HG03039 (cell line): ENCODE measurements around the gene TTR.

Experiments used
- ATAC-seq: cut with Tn5 transposase; IDR thresholded peaks from one replicate; pipeline ENCODE4 v1.9.1; 2021; ENCODE audit warnings: mild to moderate bottlenecking, moderate library complexity; ENCODE audit not compliant: unreplicated experiment

Gene TTR

DNA sequence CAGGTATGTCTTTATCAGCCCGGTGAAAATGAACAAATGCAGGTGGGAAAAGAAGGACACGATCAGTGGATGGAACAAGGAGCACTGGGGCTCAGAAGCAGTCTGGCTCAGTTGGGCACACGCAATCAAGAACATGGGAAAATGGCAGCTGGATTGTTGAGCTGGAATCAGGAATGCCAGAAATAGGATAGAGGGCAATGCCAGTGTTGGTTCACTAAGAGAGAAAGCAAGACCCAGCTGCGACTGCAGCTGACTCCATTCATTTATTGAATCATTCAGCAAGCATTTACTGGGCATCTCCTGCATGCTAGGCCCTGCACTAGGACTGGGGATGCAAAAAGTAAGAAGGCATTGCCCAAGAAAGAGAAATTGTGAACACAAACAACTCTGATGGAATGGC lies 13.6 kb upstream of the TTR start:
- ATAC-seq, result no peak

DNA sequence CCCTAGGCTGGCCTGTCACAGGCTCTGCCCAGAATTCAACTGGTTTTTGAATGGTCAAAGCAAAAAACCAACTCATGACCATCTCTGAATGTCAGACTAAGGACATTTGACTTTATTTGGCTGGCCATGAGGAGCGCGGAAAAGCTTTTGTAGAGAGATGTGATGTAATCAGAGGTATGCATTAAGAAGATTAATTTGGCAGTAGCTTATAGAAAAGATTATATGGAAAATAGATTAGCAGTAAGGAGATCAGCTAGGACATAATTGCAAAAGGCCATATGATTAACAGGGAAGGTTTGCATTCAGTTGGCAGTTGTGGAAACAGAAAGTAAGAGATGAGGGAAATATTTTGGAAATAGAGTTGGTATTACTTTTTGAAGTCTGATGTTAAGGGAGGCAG lies 12.3 kb upstream of the TTR start:
- ATAC-seq, result no peak

DNA sequence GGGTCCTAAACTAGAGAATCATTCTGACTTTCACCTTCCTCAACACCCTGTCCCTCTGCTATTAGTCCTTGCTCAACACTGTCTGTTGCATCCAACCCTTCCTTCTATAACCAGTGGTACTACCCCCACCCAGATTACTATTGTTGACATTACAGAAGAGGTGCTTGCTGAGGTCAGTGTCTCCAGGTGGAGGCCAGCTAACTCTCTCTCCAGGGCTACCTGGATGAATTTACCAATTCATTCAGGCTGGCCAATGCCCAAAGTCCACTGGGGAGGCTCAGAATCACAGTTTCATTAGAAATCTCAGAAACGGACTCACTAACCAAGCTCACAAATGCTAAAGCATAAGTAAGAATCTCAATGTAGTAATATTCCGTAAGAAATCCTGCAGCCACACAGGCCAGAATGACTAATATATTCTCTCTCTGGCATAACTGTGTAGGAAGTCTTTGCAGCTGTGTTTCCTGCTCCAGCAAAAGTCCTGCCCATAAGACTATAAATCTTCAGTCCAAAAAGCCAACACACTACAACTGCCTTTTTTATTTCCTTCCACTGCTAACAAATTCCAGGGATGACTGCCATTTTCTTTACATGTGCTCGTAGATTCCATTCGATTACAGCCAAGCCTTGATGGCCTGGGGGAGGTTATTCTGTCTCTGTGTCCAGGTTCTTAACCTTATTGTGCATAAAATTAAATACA lies 10.0 kb upstream of the TTR start:
- ATAC-seq, result no peak

DNA sequence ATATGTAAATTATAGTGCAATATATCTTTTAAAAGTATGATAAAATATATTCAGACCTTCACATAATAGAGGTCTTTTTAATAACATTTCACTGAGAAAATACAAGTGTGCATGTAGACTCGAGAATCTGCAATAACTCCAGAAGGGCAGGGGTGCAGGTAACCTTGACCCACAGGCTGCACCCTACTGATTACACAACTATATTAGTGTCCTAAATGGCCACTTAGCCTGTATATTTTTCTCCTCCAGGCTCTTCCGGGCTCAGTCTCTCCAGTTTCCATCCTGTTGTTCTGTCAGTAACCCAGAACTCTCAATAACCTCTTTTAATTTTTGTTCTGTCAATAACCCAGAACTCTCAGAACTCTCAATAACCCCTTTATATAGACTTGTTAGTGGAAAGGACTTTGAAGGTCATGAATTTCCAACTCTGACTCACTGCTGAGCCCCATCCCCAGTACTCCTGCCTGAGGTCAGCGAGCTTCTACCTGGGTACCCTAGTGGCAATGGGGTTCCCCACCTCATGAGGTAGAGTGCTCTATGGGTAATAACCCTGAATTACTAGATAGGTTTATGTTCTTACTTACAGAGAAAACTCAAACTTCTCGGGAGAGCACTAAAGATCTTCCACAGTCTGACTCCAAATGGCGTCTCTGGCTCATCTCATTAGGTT lies 8.4 kb upstream of the TTR start:
- no peak for ATAC-seq

DNA sequence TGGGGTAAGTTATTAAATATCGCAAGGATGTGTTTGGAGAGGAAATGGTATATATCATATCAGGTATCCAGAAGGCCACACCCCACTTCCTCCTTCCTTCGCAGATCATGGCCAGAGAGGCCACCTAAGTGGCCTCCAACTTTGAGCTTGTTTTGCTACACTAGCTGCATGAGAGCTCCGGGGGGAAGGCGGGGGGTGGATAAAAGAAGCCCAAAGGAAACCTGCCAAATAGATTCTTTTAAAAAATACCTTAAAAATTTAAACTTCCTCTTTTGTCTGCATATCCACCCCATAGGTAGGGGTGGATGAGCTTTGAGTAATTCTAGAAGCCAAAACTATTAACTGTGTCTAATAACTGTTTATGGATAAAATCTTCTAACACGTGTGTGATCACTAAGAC lies 5.7 kb upstream of the TTR start:
- ATAC-seq, result no peak

DNA sequence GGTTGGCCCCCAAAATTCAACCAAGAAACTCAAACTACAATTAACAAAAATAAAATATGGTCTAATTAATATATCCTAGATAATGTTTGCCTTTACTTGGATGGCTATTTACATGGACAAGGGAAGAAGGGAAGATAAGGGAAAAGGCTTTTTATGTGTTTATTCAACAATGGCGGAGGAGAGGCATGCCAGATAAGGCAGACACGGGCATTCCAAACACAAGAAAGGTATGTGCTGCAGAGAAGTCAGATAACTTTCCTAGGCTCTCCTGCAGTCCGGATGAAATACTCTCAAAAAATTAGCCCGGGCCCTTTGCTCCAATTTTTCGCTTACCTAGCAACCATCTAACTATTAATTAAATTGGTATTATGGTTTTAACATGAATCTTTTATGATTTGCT lies 5.1 kb upstream of the TTR start:
- no peak for ATAC-seq

DNA sequence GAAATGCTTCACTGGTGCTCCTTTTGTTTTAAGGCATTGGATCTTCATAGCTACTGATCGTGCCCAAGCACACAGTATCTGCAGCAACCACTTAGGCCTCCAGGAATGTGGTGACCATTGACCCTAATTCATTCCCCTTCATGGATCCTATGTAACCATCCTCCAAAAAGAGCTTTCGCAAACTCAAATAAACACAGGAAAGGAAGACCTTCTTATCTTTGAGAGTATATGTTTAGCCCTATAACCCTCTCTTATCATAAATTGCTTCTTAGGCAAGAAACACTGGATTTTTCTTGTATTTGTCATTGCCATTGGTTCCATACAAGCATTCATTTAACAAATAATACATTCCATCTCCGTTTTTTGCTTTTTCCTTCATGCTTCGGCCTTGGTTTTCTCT lies 4.1 kb upstream of the TTR start:
- ATAC-seq, result no peak

DNA sequence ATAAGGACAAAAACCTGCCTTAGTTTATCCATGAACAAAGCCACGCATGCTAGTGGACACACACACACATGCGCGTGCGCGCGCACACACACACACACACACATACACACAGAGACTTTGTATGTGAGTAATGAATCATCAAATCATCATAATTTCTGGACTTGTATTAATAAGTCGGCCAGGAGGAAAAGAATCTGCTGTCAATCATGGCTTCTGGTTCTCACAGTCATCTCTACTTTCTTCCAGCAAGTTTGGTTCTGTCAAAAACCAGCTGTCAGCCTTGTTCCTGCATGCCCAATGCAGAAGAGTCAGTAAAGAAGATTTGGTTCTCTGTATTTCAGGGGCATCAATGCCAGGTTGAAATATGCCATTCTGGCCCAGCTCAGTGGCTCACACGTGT lies 1.1 kb upstream of the TTR start:
- ATAC-seq, result no peak

DNA sequence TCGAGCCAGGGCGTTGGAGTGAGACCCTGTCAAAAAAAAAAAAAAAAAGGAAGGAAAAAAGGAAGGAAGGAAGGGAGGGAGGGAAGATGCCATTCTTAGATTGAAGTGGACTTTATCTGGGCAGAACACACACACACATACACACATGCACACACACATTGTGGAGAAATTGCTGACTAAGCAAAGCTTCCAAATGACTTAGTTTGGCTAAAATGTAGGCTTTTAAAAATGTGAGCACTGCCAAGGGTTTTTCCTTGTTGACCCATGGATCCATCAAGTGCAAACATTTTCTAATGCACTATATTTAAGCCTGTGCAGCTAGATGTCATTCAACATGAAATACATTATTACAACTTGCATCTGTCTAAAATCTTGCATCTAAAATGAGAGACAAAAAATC lies 564 bp upstream of the TTR start:
- ATAC-seq, result no peak

DNA sequence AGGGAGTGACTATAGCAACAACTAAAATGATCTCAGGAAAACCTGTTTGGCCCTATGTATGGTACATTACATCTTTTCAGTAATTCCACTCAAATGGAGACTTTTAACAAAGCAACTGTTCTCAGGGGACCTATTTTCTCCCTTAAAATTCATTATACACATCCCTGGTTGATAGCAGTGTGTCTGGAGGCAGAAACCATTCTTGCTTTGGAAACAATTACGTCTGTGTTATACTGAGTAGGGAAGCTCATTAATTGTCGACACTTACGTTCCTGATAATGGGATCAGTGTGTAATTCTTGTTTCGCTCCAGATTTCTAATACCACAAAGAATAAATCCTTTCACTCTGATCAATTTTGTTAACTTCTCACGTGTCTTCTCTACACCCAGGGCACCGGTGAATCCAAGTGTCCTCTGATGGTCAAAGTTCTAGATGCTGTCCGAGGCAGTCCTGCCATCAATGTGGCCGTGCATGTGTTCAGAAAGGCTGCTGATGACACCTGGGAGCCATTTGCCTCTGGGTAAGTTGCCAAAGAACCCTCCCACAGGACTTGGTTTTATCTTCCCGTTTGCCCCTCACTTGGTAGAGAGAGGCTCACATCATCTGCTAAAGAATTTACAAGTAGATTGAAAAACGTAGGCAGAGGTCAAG lies 955 bp downstream of the TTR start:
- ATAC-seq, result no peak

DNA sequence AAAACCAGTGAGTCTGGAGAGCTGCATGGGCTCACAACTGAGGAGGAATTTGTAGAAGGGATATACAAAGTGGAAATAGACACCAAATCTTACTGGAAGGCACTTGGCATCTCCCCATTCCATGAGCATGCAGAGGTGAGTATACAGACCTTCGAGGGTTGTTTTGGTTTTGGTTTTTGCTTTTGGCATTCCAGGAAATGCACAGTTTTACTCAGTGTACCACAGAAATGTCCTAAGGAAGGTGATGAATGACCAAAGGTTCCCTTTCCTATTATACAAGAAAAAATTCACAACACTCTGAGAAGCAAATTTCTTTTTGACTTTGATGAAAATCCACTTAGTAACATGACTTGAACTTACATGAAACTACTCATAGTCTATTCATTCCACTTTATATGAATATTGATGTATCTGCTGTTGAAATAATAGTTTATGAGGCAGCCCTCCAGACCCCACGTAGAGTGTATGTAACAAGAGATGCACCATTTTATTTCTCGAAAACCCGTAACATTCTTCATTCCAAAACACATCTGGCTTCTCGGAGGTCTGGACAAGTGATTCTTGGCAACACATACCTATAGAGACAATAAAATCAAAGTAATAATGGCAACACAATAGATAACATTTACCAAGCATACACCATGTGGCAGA lies 3.6 kb downstream of the TTR start:
- no peak for ATAC-seq

DNA sequence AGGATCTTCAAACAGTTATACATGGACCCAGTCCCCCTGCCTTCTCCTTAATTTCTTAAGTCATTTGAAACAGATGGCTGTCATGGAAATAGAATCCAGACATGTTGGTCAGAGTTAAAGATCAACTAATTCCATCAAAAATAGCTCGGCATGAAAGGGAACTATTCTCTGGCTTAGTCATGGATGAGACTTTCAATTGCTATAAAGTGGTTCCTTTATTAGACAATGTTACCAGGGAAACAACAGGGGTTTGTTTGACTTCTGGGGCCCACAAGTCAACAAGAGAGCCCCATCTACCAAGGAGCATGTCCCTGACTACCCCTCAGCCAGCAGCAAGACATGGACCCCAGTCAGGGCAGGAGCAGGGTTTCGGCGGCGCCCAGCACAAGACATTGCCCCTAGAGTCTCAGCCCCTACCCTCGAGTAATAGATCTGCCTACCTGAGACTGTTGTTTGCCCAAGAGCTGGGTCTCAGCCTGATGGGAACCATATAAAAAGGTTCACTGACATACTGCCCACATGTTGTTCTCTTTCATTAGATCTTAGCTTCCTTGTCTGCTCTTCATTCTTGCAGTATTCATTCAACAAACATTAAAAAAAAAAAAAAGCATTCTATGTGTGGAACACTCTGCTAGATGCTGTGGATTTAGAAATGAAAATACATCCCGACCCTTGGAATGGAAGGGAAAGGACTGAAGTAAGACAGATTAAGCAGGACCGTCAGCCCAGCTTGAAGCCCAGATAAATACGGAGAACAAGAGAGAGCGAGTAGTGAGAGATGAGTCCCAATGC lies 4.6 kb downstream of the TTR start:
- no peak for ATAC-seq

DNA sequence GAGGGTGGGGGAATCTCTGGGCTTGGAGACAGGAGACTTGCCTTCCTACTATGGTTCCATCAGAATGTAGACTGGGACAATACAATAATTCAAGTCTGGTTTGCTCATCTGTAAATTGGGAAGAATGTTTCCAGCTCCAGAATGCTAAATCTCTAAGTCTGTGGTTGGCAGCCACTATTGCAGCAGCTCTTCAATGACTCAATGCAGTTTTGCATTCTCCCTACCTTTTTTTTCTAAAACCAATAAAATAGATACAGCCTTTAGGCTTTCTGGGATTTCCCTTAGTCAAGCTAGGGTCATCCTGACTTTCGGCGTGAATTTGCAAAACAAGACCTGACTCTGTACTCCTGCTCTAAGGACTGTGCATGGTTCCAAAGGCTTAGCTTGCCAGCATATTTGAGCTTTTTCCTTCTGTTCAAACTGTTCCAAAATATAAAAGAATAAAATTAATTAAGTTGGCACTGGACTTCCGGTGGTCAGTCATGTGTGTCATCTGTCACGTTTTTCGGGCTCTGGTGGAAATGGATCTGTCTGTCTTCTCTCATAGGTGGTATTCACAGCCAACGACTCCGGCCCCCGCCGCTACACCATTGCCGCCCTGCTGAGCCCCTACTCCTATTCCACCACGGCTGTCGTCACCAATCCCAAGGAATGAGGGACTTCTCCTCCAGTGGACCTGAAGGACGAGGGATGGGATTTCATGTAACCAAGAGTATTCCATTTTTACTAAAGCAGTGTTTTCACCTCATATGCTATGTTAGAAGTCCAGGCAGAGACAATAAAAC lies 6.5 kb downstream of the TTR start:
- no peak for ATAC-seq

DNA sequence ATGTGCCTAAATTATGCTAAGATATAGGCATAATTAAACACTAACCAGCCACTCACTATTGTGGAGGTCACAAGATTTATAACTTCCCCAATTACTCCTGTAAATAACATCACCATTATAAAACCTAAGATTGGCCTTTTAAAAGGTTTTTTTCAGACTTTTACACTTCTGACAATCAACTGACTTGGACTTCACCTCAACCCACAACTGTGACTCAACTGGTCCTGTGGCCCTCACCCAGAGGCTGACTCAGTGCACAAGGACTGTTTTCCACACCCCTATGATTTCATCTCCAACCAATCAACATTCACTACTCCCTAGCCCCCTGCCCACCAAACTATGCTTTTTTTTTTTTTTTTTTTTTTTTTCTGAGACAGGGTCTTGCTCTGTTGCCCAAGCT lies 11.6 kb downstream of the TTR start:
- no peak for ATAC-seq

DNA sequence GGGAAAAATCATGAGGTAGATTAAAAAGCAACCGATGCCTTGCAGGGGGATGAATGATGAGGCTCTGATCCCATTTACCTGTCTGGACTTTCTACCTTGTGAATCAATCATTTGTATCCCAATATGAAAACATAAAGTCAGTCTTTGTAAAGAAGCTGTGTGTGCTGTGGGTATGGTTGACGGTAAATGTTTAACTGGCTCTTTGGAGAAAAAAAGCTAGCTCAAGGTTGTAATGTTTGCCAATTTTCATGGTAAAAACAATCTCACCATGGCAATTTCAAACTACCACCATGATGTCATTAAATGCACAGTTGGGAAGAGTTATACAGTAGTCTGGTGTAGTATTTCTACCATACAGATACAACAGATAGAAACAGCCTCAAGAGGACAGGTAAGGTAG lies 14.6 kb downstream of the TTR start:
- ATAC-seq, result no peak

DNA sequence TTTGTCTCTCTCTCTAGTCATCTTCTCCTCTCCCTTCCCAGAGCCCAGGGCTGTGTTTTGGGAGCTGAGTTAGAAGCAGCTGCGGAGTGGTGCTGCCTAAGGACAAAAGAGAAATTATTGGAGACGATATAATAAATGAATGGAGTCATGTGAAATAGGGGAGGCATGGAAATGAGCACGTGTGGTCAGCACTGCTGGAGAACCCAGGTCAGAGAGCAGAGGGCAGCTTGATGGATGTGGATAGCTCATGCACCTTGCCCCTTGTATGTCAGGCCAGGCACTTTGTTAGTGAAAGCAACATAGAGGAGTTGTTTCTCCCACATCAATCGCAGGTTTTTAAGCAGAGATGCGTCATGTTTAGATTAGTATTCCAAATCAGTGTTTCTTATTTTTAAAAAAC lies 15.7 kb downstream of the TTR start:
- ATAC-seq, result no peak

DNA sequence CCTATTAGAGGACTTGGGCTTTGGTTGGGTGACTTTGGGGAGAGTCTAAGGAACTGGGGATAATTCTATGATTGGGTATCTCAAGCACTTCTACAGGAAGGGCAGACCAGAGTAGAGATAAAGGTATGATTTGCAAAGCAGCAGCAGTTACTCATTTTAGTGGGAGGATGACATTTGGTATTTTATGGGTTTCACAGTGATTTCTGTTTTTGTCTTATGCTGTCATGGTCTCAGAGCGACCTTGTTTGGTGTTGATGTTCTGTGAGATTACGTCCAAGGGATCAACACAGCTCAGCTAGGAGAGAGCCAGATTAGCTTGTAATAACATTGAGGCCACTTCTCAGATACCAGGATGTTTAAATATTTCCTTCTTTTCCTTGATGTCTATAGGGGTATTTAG lies 18.2 kb downstream of the TTR start:
- no peak for ATAC-seq

DNA sequence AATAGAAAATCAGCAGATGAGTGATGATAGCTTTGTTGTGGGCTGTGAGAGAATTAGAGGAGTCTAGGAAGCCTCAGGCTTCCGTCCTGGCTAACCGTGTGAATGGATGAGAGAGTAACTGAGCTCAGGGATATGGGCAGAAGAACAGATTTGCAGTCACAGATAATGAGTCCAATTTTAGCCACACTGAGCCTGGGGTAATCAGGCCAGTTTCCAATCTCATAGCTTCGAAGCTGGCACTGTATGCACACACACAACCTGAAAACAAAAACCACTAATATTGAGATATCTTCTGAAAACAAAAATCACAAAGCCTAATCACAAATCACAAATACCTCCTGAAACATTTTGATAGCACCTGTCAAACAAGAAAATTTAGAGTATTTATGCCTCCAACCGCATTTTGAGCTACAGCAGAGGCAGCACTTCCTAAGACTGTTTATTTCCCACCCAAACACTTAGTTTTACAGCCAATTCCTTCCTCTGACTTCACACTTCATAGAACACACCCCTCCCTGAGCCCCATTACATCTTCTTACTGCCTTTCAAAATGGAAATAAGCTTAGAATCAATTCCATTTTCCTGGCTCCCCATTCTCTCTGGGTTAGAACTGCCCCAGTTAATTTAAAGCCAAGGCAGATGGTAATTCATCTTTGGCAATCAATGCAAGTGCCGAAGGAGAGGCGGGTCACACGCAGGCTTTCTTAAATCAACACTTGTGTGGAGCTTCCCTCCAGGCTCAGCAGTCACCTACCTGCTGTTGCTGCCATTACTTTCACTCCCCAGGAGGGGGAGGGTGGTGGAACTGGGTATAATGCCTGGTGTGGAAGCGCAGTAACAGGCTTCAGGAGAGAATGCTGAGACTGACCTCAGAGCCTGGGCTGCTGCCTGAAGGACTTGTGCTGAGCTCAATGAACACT lies 18.9 kb downstream of the TTR start:
- peak; percentile 49 for ATAC-seq

DNA sequence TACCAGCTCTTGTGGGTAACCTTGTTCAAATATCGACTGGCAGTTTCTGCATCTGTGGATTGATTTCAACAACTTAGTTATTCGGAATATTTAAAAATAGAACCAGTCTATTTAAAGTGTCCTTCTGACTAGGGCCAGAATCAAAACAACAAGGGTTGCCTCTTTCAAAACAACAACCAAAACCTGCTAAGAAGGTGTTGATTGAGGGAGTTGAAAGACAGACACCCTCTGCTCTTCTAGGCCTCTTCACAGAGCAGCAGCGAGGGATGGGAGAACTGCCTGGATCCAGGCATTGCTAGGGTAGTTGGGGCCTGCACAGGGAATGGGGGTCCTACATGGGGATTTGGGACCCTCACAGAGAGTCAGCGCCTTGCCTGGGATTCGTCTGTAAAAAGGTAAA lies 19.8 kb downstream of the TTR start:
- ATAC-seq, result no peak
